GM23338 (cell line): ENCODE measurements around the gene CLPSL2. TPM values are rescaled to one million over a fixed set of nuclear protein-coding genes. Genes with fewer than 3 reads are reported as not detected.

Experiments used
- ATAC-seq: fragments of 200-7000 bp; cut with Tn5 transposase; 3 replicates; pipeline ENCODE4 v1.9.1; 2020
- DNase-seq: peaks from one replicate; pipeline ENCODE4 v3.0.0-alpha.2; 2015; ENCODE audit warnings: low spot score
- H2AFZ ChIP-seq: fragments of 200-600 bp; sonication (generic); 2 replicates; pipeline ENCODE4 v1.8.0; 2016; ENCODE audit warnings: antibody characterized with exemption, mild to moderate bottlenecking, moderate library complexity
- H3F3A ChIP-seq: fragments of 200-600 bp; sonication (generic); replicated peaks from 2 replicates; pipeline ENCODE4 v1.8.0; 2017; ENCODE audit warnings: antibody characterized with exemption, mixed run types, low read depth
- H3K27ac ChIP-seq: fragments of 200-600 bp; sonication (generic); 2 replicates; pipeline ENCODE4 v1.6.1; 2016; ENCODE audit warnings: low read depth
- H3K27me3 ChIP-seq: fragments of 200-600 bp; sonication (generic); 2 replicates; pipeline ENCODE4 v1.8.0; 2016; ENCODE audit warnings: mild to moderate bottlenecking, mixed run types, moderate library complexity; ENCODE audit not compliant: insufficient read depth
- H3K36me3 ChIP-seq: fragments of 200-600 bp; sonication (generic); 2 replicates; pipeline ENCODE4 v1.8.0; 2016; ENCODE audit warnings: mild to moderate bottlenecking; ENCODE audit not compliant: insufficient read depth
- H3K4me1 ChIP-seq: fragments of 200-600 bp; sonication (generic); 2 replicates; pipeline ENCODE4 v1.8.0; 2016; ENCODE audit warnings: mild to moderate bottlenecking, moderate library complexity; ENCODE audit not compliant: insufficient read depth
- H3K4me2 ChIP-seq: fragments of 200-600 bp; sonication (generic); 2 replicates; pipeline ENCODE4 v1.7.1; 2017; ENCODE audit warnings: mixed run types
- H3K4me3 ChIP-seq: fragments of 200-600 bp; sonication (generic); 2 replicates; pipeline ENCODE4 v1.6.1; 2016; ENCODE audit warnings: mixed run types
- H3K79me2 ChIP-seq: fragments of 200-600 bp; sonication (generic); replicated peaks from 2 replicates; pipeline ENCODE4 v1.8.0; 2017; ENCODE audit warnings: mild to moderate bottlenecking; ENCODE audit not compliant: insufficient read depth
- H3K9me2 ChIP-seq: fragments of 200-600 bp; sonication (generic); 2 replicates; pipeline ENCODE4 v1.8.0; 2017; ENCODE audit not compliant: insufficient read depth
- H4K20me1 ChIP-seq: fragments of 200-600 bp; sonication (generic); replicated peaks from 2 replicates; pipeline ENCODE4 v1.8.0; 2017; ENCODE audit warnings: mild to moderate bottlenecking; ENCODE audit not compliant: insufficient read depth
- H3K27ac Mint-ChIP-seq: 2 replicates; pipeline ENCODE4 v1.8.0; 2020; ENCODE audit warnings: inconsistent platforms, mild to moderate bottlenecking, moderate library complexity, mixed read lengths
- H3K27me3 Mint-ChIP-seq: 3 replicates; pipeline ENCODE4 v1.8.0; 2022; ENCODE audit warnings: low read depth, mild to moderate bottlenecking, moderate library complexity, mixed read lengths, inconsistent platforms; ENCODE audit not compliant: insufficient read depth, poor library complexity
- H3K36me3 Mint-ChIP-seq: 3 replicates; pipeline ENCODE4 v1.8.0; 2021; ENCODE audit warnings: low read depth, mild to moderate bottlenecking, inconsistent platforms, moderate library complexity, mixed read lengths
- H3K4me1 Mint-ChIP-seq: 3 replicates; pipeline ENCODE4 v1.8.0; 2020; ENCODE audit warnings: mild to moderate bottlenecking, inconsistent platforms, mixed read lengths
- H3K4me3 Mint-ChIP-seq: 3 replicates; pipeline ENCODE4 v1.8.0; 2021; ENCODE audit warnings: moderate library complexity, mild to moderate bottlenecking, inconsistent platforms, mixed read lengths
- H3K9me3 Mint-ChIP-seq: 3 replicates; pipeline ENCODE4 v1.8.0; 2020; ENCODE audit warnings: moderate library complexity, mild to moderate bottlenecking, inconsistent platforms, mixed read lengths
- CREB1 ChIP-seq: fragments of 250-450 bp; sonication (Bioruptor Pico); IDR thresholded peaks from 2 replicates; pipeline ENCODE4 v1.5.0; 2020; ENCODE audit warnings: low read depth, mild to moderate bottlenecking, moderate library complexity
- EZH2 ChIP-seq: fragments of 200-600 bp; sonication (generic); IDR thresholded peaks from one replicate; pipeline ENCODE4 v1.8.0; 2017; ENCODE audit warnings: antibody characterized with exemption, mild to moderate bottlenecking, low read depth; ENCODE audit not compliant: unreplicated experiment
- EZH2phosphoT487 ChIP-seq: fragments of 200-600 bp; sonication (generic); IDR thresholded peaks from one replicate; pipeline ENCODE4 v1.8.1; 2018; ENCODE audit warnings: antibody characterized with exemption; ENCODE audit not compliant: unreplicated experiment
- JUNB ChIP-seq: IDR thresholded peaks from one replicate; pipeline ENCODE4 v1.6.1; 2016; ENCODE audit warnings: antibody characterized with exemption; ENCODE audit not compliant: unreplicated experiment
- NANOG ChIP-seq: IDR thresholded peaks from 2 replicates; pipeline ENCODE4 v1.6.1; 2016; ENCODE audit warnings: antibody characterized with exemption, borderline replicate concordance
- POLR2AphosphoS5 ChIP-seq: IDR thresholded peaks from 2 replicates; pipeline ENCODE4 v1.6.1; 2016; ENCODE audit warnings: antibody characterized with exemption, low read depth
- STAT1 ChIP-seq: IDR thresholded peaks from one replicate; pipeline ENCODE4 v1.6.1; 2016; ENCODE audit warnings: antibody characterized with exemption; ENCODE audit not compliant: unreplicated experiment
- ZNF114 ChIP-seq: fragments of 250-450 bp; sonication (Bioruptor Pico); IDR thresholded peaks from 2 replicates; pipeline ENCODE4 v1.5.0; 2020; ENCODE audit warnings: mild to moderate bottlenecking, moderate library complexity
- ZNF331 ChIP-seq: fragments of 250-450 bp; sonication (Bioruptor Pico); IDR thresholded peaks from 2 replicates; pipeline ENCODE4 v1.5.0; 2020; ENCODE audit warnings: low read depth, mild to moderate bottlenecking, moderate library complexity
- polyA plus RNA-seq: library from polyadenylated mRNA; unstranded; fragments of >200 nt; fragmentation: Nextera tagmentation; extraction: Ambion mirVana; gene quantifications from 2 replicates; pipeline ENCODE4 v1.2.1, GENCODE V29; 2016
- total RNA-seq: library from RNA; depleted of rRNA; stranded (reverse); fragments of >200 nt; shearing (Covaris generic); gene quantifications from 2 replicates; pipeline ENCODE4 v1.2.3, GENCODE V29; 2014
- TF ChIP-seq, protein P1 (sequence below): fragments of 250-450 bp; sonication (Bioruptor Pico); IDR thresholded peaks from 2 replicates; pipeline ENCODE4 v1.5.0; 2020; ENCODE audit warnings: mild to moderate bottlenecking, moderate library complexity
- TF ChIP-seq, protein P2 (sequence below), 2 experiments: fragments of 200-600 bp in 1 of 2; sonication (generic) in 1 of 2; conservative IDR thresholded peaks; 2 replicates each; pipeline versions ENCODE4 v1.5.1 to v1.6.1; 2016 to 2017; ENCODE audit warnings: antibody characterized with exemption in 2 of 2, low read depth in 2 of 2, mild to moderate bottlenecking in 2 of 2, moderate library complexity in 1 of 2
- TF ChIP-seq, protein P3 (sequence below): IDR thresholded peaks from one replicate; pipeline ENCODE4 v1.6.1; 2018; ENCODE audit warnings: antibody characterized with exemption; ENCODE audit not compliant: unreplicated experiment
- TF ChIP-seq, protein P4 (sequence below): IDR thresholded peaks from 2 replicates; pipeline ENCODE4 v1.6.1; 2016; ENCODE audit warnings: antibody characterized with exemption

The CLPSL2 gene
- total and polyA plus RNA-seq, 2 experiments from 2014 or later, result 2.9 to 3.1 TPM

DNA sequence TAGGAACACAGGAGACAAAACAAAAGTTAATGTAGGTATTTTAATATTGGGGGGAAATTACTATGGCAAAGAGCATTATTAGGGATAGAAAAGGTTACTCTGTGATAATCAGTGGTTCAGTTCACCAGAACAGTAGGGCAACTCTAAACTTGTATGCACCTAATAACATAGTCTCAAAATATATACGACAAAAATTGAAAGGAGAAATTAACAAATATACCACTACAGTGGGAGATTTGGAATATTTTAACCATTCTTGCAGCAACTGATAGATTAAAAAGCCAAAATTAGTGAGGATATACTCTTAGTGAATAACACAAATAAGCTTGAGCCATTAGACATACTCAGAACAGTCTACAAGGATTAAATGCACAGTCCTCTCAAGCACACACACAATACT lies 28.5 kb upstream of the CLPSL2 start (continued):
- TF ChIP-seq, protein P1, sequence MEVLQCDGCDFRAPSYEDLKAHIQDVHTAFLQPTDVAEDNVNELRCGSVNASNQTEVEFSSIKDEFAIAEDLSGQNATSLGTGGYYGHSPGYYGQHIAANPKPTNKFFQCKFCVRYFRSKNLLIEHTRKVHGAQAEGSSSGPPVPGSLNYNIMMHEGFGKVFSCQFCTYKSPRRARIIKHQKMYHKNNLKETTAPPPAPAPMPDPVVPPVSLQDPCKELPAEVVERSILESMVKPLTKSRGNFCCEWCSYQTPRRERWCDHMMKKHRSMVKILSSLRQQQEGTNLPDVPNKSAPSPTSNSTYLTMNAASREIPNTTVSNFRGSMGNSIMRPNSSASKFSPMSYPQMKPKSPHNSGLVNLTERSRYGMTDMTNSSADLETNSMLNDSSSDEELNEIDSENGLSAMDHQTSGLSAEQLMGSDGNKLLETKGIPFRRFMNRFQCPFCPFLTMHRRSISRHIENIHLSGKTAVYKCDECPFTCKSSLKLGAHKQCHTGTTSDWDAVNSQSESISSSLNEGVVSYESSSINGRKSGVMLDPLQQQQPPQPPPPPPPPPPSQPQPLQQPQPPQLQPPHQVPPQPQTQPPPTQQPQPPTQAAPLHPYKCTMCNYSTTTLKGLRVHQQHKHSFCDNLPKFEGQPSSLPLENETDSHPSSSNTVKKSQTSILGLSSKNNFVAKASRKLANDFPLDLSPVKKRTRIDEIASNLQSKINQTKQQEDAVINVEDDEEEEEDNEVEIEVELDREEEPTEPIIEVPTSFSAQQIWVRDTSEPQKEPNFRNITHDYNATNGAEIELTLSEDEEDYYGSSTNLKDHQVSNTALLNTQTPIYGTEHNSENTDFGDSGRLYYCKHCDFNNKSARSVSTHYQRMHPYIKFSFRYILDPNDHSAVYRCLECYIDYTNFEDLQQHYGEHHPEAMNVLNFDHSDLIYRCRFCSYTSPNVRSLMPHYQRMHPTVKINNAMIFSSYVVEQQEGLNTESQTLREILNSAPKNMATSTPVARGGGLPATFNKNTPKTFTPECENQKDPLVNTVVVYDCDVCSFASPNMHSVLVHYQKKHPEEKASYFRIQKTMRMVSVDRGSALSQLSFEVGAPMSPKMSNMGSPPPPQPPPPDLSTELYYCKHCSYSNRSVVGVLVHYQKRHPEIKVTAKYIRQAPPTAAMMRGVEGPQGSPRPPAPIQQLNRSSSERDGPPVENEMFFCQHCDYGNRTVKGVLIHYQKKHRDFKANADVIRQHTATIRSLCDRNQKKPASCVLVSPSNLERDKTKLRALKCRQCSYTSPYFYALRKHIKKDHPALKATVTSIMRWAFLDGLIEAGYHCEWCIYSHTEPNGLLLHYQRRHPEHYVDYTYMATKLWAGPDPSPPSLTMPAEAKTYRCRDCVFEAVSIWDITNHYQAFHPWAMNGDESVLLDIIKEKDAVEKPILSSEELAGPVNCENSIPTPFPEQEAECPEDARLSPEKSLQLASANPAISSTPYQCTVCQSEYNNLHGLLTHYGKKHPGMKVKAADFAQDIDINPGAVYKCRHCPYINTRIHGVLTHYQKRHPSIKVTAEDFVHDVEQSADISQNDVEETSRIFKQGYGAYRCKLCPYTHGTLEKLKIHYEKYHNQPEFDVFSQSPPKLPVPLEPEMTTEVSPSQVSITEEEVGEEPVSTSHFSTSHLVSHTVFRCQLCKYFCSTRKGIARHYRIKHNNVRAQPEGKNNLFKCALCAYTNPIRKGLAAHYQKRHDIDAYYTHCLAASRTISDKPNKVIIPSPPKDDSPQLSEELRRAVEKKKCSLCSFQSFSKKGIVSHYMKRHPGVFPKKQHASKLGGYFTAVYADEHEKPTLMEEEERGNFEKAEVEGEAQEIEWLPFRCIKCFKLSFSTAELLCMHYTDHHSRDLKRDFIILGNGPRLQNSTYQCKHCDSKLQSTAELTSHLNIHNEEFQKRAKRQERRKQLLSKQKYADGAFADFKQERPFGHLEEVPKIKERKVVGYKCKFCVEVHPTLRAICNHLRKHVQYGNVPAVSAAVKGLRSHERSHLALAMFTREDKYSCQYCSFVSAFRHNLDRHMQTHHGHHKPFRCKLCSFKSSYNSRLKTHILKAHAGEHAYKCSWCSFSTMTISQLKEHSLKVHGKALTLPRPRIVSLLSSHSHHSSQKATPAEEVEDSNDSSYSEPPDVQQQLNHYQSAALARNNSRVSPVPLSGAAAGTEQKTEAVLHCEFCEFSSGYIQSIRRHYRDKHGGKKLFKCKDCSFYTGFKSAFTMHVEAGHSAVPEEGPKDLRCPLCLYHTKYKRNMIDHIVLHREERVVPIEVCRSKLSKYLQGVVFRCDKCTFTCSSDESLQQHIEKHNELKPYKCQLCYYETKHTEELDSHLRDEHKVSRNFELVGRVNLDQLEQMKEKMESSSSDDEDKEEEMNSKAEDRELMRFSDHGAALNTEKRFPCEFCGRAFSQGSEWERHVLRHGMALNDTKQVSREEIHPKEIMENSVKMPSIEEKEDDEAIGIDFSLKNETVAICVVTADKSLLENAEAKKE (CRISPR knock-in tag), result no peak
- TF ChIP-seq ZNF331 (CRISPR knock-in tag) (no peak), CREB1 (CRISPR knock-in tag) (no peak), POLR2AphosphoS5 (no peak)

DNA sequence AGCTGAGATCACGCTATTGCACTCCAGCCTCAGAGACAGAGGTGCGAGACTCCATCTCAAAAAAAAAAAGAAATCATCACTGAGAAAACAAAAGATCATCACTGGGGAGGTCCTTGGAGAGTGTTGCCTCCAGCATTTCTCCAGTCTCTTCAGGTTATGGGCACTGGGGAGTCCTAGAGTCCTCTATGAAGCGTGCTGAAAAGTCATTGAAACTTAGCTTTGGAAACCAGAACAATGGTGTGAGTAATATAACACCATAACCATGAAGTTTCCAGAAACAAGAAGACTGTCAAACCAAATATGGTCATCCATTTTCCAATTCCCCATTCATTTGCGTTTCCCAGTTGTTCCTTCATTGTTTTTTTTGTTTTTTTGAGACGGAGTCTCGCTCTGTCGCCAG lies 25.8 kb upstream of the CLPSL2 start:
- Mint-ChIP-seq H3K4me1 (peaks cover 16% of the 10 kb centered on the region), H3K9me3 (peaks cover 3% of the 10 kb centered on the region; the same call in 2 of the 3 replicates)
- H3F3A ChIP-seq, result no peaks in the 10 kb centered on the region; the same call in 1 of the 2 replicates
- TF ChIP-seq EZH2, result no peak
- TF ChIP-seq POLR2AphosphoS5, result no peak
- TF ChIP-seq, protein P2, sequence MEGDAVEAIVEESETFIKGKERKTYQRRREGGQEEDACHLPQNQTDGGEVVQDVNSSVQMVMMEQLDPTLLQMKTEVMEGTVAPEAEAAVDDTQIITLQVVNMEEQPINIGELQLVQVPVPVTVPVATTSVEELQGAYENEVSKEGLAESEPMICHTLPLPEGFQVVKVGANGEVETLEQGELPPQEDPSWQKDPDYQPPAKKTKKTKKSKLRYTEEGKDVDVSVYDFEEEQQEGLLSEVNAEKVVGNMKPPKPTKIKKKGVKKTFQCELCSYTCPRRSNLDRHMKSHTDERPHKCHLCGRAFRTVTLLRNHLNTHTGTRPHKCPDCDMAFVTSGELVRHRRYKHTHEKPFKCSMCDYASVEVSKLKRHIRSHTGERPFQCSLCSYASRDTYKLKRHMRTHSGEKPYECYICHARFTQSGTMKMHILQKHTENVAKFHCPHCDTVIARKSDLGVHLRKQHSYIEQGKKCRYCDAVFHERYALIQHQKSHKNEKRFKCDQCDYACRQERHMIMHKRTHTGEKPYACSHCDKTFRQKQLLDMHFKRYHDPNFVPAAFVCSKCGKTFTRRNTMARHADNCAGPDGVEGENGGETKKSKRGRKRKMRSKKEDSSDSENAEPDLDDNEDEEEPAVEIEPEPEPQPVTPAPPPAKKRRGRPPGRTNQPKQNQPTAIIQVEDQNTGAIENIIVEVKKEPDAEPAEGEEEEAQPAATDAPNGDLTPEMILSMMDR (conservative IDR thresholded peaks at IDR 0.05; ENCODE audit: low read depth in 2 of 2), result no peak
- no peak for TF ChIP-seq ZNF114
- TF ChIP-seq, protein P3, sequence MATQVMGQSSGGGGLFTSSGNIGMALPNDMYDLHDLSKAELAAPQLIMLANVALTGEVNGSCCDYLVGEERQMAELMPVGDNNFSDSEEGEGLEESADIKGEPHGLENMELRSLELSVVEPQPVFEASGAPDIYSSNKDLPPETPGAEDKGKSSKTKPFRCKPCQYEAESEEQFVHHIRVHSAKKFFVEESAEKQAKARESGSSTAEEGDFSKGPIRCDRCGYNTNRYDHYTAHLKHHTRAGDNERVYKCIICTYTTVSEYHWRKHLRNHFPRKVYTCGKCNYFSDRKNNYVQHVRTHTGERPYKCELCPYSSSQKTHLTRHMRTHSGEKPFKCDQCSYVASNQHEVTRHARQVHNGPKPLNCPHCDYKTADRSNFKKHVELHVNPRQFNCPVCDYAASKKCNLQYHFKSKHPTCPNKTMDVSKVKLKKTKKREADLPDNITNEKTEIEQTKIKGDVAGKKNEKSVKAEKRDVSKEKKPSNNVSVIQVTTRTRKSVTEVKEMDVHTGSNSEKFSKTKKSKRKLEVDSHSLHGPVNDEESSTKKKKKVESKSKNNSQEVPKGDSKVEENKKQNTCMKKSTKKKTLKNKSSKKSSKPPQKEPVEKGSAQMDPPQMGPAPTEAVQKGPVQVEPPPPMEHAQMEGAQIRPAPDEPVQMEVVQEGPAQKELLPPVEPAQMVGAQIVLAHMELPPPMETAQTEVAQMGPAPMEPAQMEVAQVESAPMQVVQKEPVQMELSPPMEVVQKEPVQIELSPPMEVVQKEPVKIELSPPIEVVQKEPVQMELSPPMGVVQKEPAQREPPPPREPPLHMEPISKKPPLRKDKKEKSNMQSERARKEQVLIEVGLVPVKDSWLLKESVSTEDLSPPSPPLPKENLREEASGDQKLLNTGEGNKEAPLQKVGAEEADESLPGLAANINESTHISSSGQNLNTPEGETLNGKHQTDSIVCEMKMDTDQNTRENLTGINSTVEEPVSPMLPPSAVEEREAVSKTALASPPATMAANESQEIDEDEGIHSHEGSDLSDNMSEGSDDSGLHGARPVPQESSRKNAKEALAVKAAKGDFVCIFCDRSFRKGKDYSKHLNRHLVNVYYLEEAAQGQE, result no peak
- TF ChIP-seq, protein P4, sequence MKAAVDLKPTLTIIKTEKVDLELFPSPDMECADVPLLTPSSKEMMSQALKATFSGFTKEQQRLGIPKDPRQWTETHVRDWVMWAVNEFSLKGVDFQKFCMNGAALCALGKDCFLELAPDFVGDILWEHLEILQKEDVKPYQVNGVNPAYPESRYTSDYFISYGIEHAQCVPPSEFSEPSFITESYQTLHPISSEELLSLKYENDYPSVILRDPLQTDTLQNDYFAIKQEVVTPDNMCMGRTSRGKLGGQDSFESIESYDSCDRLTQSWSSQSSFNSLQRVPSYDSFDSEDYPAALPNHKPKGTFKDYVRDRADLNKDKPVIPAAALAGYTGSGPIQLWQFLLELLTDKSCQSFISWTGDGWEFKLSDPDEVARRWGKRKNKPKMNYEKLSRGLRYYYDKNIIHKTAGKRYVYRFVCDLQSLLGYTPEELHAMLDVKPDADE, result no peak
- TF ChIP-seq NANOG, result no peak
- no peak for TF ChIP-seq CREB1 (CRISPR knock-in tag)
- TF ChIP-seq STAT1, result no peak
- no peak for TF ChIP-seq ZNF331 (CRISPR knock-in tag)
- no peak for TF ChIP-seq EZH2phosphoT487
- TF ChIP-seq JUNB, result no peak

More for the DNA sequence above, 25.8 kb upstream of the CLPSL2 start:
- Histone ChIP-seq H3K4me2 (no peak overlapping the region), H2AFZ (peak overlapping the region; percentile 10; the same call in 1 of the 2 replicates), H3K79me2 (no peaks in the 10 kb centered on the region), H3K4me1 (peaks cover 13% of the 10 kb centered on the region), H3K27ac (no peak overlapping the region), H4K20me1 (no peaks in the 10 kb centered on the region), H3K36me3 (no peaks in the 10 kb centered on the region), H3K27me3 (no peaks in the 10 kb centered on the region), H3K4me3 (no peak overlapping the region), H3K9me2 (no peaks in the 10 kb centered on the region)
- H3K4me3 Mint-ChIP-seq, result no peak overlapping the region
- H3K27me3 Mint-ChIP-seq, result peaks cover 11% of the 10 kb centered on the region
- H3K36me3 Mint-ChIP-seq, result no peaks in the 10 kb centered on the region
- no peak overlapping the region for H3K27ac Mint-ChIP-seq
- DNase-seq, result no peak
- ATAC-seq, result no peak
